HEK293 (cell line): ENCODE data around the gene MSH5.
A peak's percentile ranks its signal among the peaks of the same experiment; 100 is the strongest.

ENCODE experiments used
- CTCF ChIA-PET: fragments of 350-600 bp; formaldehyde crosslinking; extraction: SDS; loops from one replicate; lab custom pipeline; 2021; ENCODE audit warnings: antibody characterized with exemption; lab: Yijun Ruan, JAX
- POLR2A ChIA-PET: fragments of 300-600 bp; formaldehyde crosslinking; extraction: SDS; loops from one replicate; lab custom pipeline; 2020; ENCODE audit warnings: antibody characterized with exemption, inconsistent platforms; lab: Yijun Ruan, JAX
- H3K27ac ChIP-seq: fragments of 200-500 bp; sonication (Bioruptor generic); 2 replicates; pipeline ENCODE4 v1.5.1; 2014; ENCODE audit warnings: low read depth, low read length, control low read depth, inconsistent platforms; ENCODE audit errors: extremely low read depth
- H3K36me3 ChIP-seq, 2 experiments: fragments of 200-500 bp in 1 of 2; sonication (Bioruptor generic) in 1 of 2; 1 replicate in 1 of 2; 2 replicates in 1 of 2; pipeline ENCODE4 v1.5.1; 2014 to 2017; ENCODE audit warnings: inconsistent platforms in 2 of 2, low read length in 2 of 2; ENCODE audit not compliant: control insufficient read depth in 2 of 2, insufficient read depth in 1 of 2
- H3K4me1 ChIP-seq: fragments of 200-500 bp; sonication (Bioruptor generic); 2 replicates; pipeline ENCODE4 v1.5.1; 2014; ENCODE audit warnings: mild to moderate bottlenecking, low read length, inconsistent platforms; ENCODE audit not compliant: control insufficient read depth, insufficient read depth
- H3K4me3 ChIP-seq: 2 replicates; pipeline ENCODE4 v1.5.1; 2011; ENCODE audit warnings: low read depth, mild to moderate bottlenecking, control low read depth, low read length, moderate library complexity
- H3K9me3 ChIP-seq: fragments of 200-500 bp; sonication (Bioruptor generic); 2 replicates; pipeline ENCODE4 v1.5.1; 2014; ENCODE audit warnings: low read depth, low read length, inconsistent platforms; ENCODE audit not compliant: control insufficient read depth, insufficient read depth
- BCL11B ChIP-seq: fragments of 450-650 bp; formaldehyde crosslinking; IDR thresholded peaks from 2 replicates; pipeline ENCODE4 v1.5.1; 2016; ENCODE audit warnings: low read depth, missing biosample characterization, missing genetic modification characterization
- EGR2 ChIP-seq: fragments of 450-650 bp; formaldehyde crosslinking; IDR thresholded peaks from 2 replicates; pipeline ENCODE4 v1.5.1; 2016; ENCODE audit warnings: low read depth, missing biosample characterization, missing genetic modification characterization
- IKZF3 ChIP-seq: fragments of 450-650 bp; IDR thresholded peaks from 2 replicates; pipeline ENCODE4 v1.5.0; 2018; ENCODE audit warnings: missing biosample characterization, mild to moderate bottlenecking, missing genetic modification characterization, moderate library complexity
- KLF17 ChIP-seq: fragments of 450-650 bp; formaldehyde crosslinking; IDR thresholded peaks from 2 replicates; pipeline ENCODE4 v1.5.1; 2016; ENCODE audit warnings: missing biosample characterization, missing genetic modification characterization
- KLF7 ChIP-seq: fragments of 450-650 bp; formaldehyde crosslinking; IDR thresholded peaks from 2 replicates; pipeline ENCODE4 v1.5.1; 2016; ENCODE audit warnings: missing biosample characterization, missing genetic modification characterization, borderline replicate concordance
- KLF9 ChIP-seq: fragments of 450-650 bp; formaldehyde crosslinking; IDR thresholded peaks from 2 replicates; pipeline ENCODE4 v1.5.1; 2016; ENCODE audit warnings: missing biosample characterization, missing genetic modification characterization, low read depth
- PRDM6 ChIP-seq: fragments of 450-650 bp; formaldehyde crosslinking; IDR thresholded peaks from 2 replicates; pipeline ENCODE4 v1.5.1; 2017; ENCODE audit warnings: missing biosample characterization, missing genetic modification characterization
- TCF7L2 ChIP-seq: IDR thresholded peaks from 2 replicates; pipeline ENCODE4 v1.6.1; 2011; ENCODE audit warnings: low read depth, mild to moderate bottlenecking, inconsistent platforms, low read length, moderate library complexity, borderline replicate concordance
- YY2 ChIP-seq: fragments of 450-650 bp; formaldehyde crosslinking; IDR thresholded peaks from 2 replicates; pipeline ENCODE4 v1.5.1; 2016; ENCODE audit warnings: missing biosample characterization, missing genetic modification characterization
- ZBTB17 ChIP-seq: fragments of 450-650 bp; formaldehyde crosslinking; IDR thresholded peaks from 2 replicates; pipeline ENCODE4 v1.5.1; 2016; ENCODE audit warnings: missing biosample characterization, missing genetic modification characterization
- ZBTB48 ChIP-seq: fragments of 450-650 bp; formaldehyde crosslinking; IDR thresholded peaks from 2 replicates; pipeline ENCODE4 v1.5.1; 2016; ENCODE audit warnings: missing biosample characterization, missing genetic modification characterization
- ZIC2 ChIP-seq: fragments of 450-650 bp; formaldehyde crosslinking; IDR thresholded peaks from 2 replicates; pipeline ENCODE4 v1.5.1; 2016; ENCODE audit warnings: missing biosample characterization, missing genetic modification characterization
- ZNF133 ChIP-seq: fragments of 450-650 bp; formaldehyde crosslinking; IDR thresholded peaks from 2 replicates; pipeline ENCODE4 v1.5.1; 2016; ENCODE audit warnings: missing biosample characterization, missing genetic modification characterization
- ZNF157 ChIP-seq: fragments of 450-650 bp; formaldehyde crosslinking; IDR thresholded peaks from 2 replicates; pipeline ENCODE4 v1.5.1; 2016; ENCODE audit warnings: missing biosample characterization, missing genetic modification characterization
- ZNF174 ChIP-seq: fragments of 450-650 bp; formaldehyde crosslinking; IDR thresholded peaks from 2 replicates; pipeline ENCODE4 v1.5.0; 2017; ENCODE audit warnings: missing biosample characterization, mild to moderate bottlenecking, missing genetic modification characterization
- ZNF18 ChIP-seq: fragments of 450-650 bp; formaldehyde crosslinking; IDR thresholded peaks from 2 replicates; pipeline ENCODE4 v1.5.1; 2016; ENCODE audit warnings: missing biosample characterization, missing genetic modification characterization
- ZNF184 ChIP-seq: fragments of 450-650 bp; IDR thresholded peaks from 2 replicates; pipeline ENCODE4 v1.5.1; 2018; ENCODE audit warnings: missing biosample characterization, mild to moderate bottlenecking, missing genetic modification characterization
- ZNF398 ChIP-seq: fragments of 450-650 bp; formaldehyde crosslinking; IDR thresholded peaks from 2 replicates; pipeline ENCODE4 v1.5.1; 2017; ENCODE audit warnings: missing biosample characterization, missing genetic modification characterization
- ZNF404 ChIP-seq: fragments of 450-650 bp; formaldehyde crosslinking; IDR thresholded peaks from 2 replicates; pipeline ENCODE4 v1.5.1; 2017; ENCODE audit warnings: missing biosample characterization, missing genetic modification characterization
- ZNF423 ChIP-seq: fragments of 450-650 bp; formaldehyde crosslinking; IDR thresholded peaks from 2 replicates; pipeline ENCODE4 v1.5.1; 2016; ENCODE audit warnings: missing biosample characterization, missing genetic modification characterization
- ZNF544 ChIP-seq: fragments of 450-650 bp; formaldehyde crosslinking; IDR thresholded peaks from 2 replicates; pipeline ENCODE4 v1.5.0; 2017; ENCODE audit warnings: missing biosample characterization, missing genetic modification characterization
- ZNF621 ChIP-seq: fragments of 450-650 bp; formaldehyde crosslinking; IDR thresholded peaks from 2 replicates; pipeline ENCODE4 v1.5.1; 2017; ENCODE audit warnings: missing biosample characterization, missing genetic modification characterization
- ZNF654 ChIP-seq: fragments of 450-650 bp; formaldehyde crosslinking; IDR thresholded peaks from 2 replicates; pipeline ENCODE4 v1.5.1; 2016; ENCODE audit warnings: low read depth, missing biosample characterization, missing genetic modification characterization
- ZNF692 ChIP-seq: fragments of 450-650 bp; formaldehyde crosslinking; IDR thresholded peaks from 2 replicates; pipeline ENCODE4 v1.5.1; 2016; ENCODE audit warnings: missing biosample characterization, missing genetic modification characterization
- ZNF701 ChIP-seq: fragments of 450-650 bp; formaldehyde crosslinking; IDR thresholded peaks from 2 replicates; pipeline ENCODE4 v1.5.1; 2016; ENCODE audit warnings: missing biosample characterization, missing genetic modification characterization
- TF ChIP-seq, protein P1 (sequence below): fragments of 450-650 bp; IDR thresholded peaks from 2 replicates; pipeline ENCODE4 v1.5.1; 2018; ENCODE audit warnings: missing biosample characterization, mild to moderate bottlenecking, missing genetic modification characterization
- TF ChIP-seq, protein P2 (sequence below): fragments of 450-650 bp; formaldehyde crosslinking; IDR thresholded peaks from 2 replicates; pipeline ENCODE4 v1.5.1; 2016; ENCODE audit warnings: missing biosample characterization, missing genetic modification characterization

MSH5 gene

DNA sequence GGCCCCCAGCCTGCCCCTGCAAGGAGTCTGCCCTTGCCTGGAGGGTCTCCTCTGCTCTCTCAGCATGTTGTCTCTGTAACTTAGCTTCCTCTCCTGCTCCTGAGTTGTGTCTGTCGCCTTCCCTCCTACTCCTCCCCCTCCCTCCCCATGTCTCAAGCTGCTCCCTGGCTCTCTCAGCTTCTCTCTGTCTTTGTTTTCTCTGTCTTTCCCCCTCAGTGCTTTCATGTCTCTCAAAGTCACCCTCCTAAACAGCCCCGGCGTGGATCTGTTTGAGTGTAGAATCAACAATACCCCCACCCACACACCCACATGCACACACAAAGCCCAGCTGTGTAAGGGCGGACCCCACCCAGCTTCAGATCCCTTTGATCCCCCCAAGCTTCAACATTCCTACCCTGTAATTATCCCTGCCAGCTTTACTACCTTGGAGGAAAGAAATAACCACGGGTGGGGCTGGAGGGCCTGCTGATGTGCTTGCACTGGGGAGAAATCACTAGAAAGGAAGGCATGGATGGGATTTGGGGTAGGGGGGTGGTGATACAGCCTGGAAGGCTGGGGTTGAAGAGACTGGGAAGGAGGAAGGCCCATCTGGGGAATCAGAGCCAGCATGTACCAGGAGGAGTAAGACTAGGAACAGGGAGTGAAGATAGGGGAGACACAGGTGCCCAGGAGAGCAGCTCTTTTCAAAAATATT lies 25.7 kb upstream of the MSH5 start:
- ChIA-PET CTCF (interaction anchor here (0.6 to 1.5 kb wide), 6 partner anchors 10 to 1180 kb away, joined by 3 to 8 read pairs (median 4); no protein-coding TSS in a partner anchor), POLR2A (interaction anchor here (0.8 to 2.3 kb wide), 6 partner anchors 11 to 113 kb away, joined by 3 to 10 read pairs (median 4); partner anchors contain the start of genes ABHD16A, HSPA1B and MSH5)
- Histone ChIP-seq H3K4me1 (peaks cover 4% of the 10 kb centered on the region), H3K4me3 (no peak overlapping the region), H3K9me3 (no peaks in the 10 kb centered on the region), H3K36me3 (no peaks in the 10 kb centered on the region), H3K27ac (peak overlapping the region; percentile 46)
- peak; percentile 98 for TF ChIP-seq ZNF398 (tag by site-specific recombination)
- TF ChIP-seq, protein P1, sequence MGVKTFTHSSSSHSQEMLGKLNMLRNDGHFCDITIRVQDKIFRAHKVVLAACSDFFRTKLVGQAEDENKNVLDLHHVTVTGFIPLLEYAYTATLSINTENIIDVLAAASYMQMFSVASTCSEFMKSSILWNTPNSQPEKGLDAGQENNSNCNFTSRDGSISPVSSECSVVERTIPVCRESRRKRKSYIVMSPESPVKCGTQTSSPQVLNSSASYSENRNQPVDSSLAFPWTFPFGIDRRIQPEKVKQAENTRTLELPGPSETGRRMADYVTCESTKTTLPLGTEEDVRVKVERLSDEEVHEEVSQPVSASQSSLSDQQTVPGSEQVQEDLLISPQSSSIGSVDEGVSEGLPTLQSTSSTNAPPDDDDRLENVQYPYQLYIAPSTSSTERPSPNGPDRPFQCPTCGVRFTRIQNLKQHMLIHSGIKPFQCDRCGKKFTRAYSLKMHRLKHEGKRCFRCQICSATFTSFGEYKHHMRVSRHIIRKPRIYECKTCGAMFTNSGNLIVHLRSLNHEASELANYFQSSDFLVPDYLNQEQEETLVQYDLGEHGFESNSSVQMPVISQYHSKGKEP (tag by site-specific recombination) = no peak
- TF ChIP-seq ZNF18 (tag by site-specific recombination) = no peak
- TF ChIP-seq KLF9 (tag by site-specific recombination) = no peak
- TF ChIP-seq IKZF3 = peak; percentile 11; the same call in 1 of the 2 replicates
- no peak for TF ChIP-seq ZNF701 (tag by site-specific recombination)
- TF ChIP-seq BCL11B (tag by site-specific recombination) = 0 out of 2 replicates have a peak, but pooled peaks have one; percentile 7
- no peak for TF ChIP-seq ZNF621 (tag by site-specific recombination)
- TF ChIP-seq ZNF174 (tag by site-specific recombination) = no peak
- TF ChIP-seq ZNF184 = no peak
- TF ChIP-seq PRDM6 (tag by site-specific recombination) = no peak
- TF ChIP-seq ZIC2 (tag by site-specific recombination) = peak; percentile 99
- TF ChIP-seq ZNF544 (tag by site-specific recombination) = no peak
- TF ChIP-seq EGR2 = peak; percentile 99
- TF ChIP-seq YY2 (tag by site-specific recombination) = no peak
- TF ChIP-seq KLF7 (tag by site-specific recombination) = 0 out of 2 replicates have a peak, but pooled peaks have one; percentile 37
- TF ChIP-seq ZBTB48 (tag by site-specific recombination) = no peak
- TF ChIP-seq TCF7L2 = peak; percentile 67; the same call in 1 of the 2 replicates
- no peak for TF ChIP-seq ZNF404 (tag by site-specific recombination)
- TF ChIP-seq ZBTB17 (tag by site-specific recombination) = peak; percentile 48
- no peak for TF ChIP-seq ZNF157 (tag by site-specific recombination)
- TF ChIP-seq ZNF133 (tag by site-specific recombination) = no peak
- peak; percentile 96 for TF ChIP-seq KLF17 (tag by site-specific recombination)
- TF ChIP-seq ZNF692 = peak; percentile 74; the same call in 1 of the 2 replicates
- no peak for TF ChIP-seq ZNF423 (tag by site-specific recombination)
- TF ChIP-seq, protein P2, sequence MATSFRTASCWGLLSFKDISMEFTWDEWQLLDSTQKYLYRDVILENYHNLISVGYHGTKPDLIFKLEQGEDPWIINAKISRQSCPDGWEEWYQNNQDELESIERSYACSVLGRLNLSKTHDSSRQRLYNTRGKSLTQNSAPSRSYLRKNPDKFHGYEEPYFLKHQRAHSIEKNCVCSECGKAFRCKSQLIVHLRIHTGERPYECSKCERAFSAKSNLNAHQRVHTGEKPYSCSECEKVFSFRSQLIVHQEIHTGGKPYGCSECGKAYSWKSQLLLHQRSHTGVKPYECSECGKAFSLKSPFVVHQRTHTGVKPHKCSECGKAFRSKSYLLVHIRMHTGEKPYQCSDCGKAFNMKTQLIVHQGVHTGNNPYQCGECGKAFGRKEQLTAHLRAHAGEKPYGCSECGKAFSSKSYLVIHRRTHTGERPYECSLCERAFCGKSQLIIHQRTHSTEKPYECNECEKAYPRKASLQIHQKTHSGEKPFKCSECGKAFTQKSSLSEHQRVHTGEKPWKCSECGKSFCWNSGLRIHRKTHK (tag by site-specific recombination) = no peak
- TF ChIP-seq ZNF654 (tag by site-specific recombination) = no peak
